NCI-H1092 (cell line): ENCODE measurements around the gene PLEKHG1.

Source experiments
- DNase-seq: peaks from one replicate; lab custom pipeline; 2025; lab: John Stamatoyannopoulos, UW

PLEKHG1 gene

GRCh38 chr6:150599199-150600009 is at the start of gene PLEKHG1:
TSS of gene PLEKHG1 (plus strand) at chr6:150599885. CDS start at chr6:150733682, 133,797 bp downstream.
- no peak for DNase-seq

GRCh38 chr6:150550244-150550643 is 49.4 kb upstream of the PLEKHG1 start:
- no peak for DNase-seq

GRCh38 chr6:150557043-150557599 is 42.6 kb upstream of the PLEKHG1 start:
- DNase-seq: no peak

GRCh38 chr6:150560004-150560883 is 39.4 kb upstream of the PLEKHG1 start:
- no peak for DNase-seq

GRCh38 chr6:150560884-150561219 is 38.8 kb upstream of the PLEKHG1 start:
- DNase-seq: no peak

GRCh38 chr6:150565945-150566344 is 33.7 kb upstream of the PLEKHG1 start:
- DNase-seq: no peak

- no peak for DNase-seq
These were observed 33.2 kb upstream of the PLEKHG1 start for GRCh38 chr6:150566486-150566885.

GRCh38 chr6:150567380-150567779 is 32.3 kb upstream of the PLEKHG1 start:
- no peak for DNase-seq

GRCh38 chr6:150567823-150568383 is 31.8 kb upstream of the PLEKHG1 start:
- DNase-seq: no peak

- no peak for DNase-seq
These were observed 31.1 kb upstream of the PLEKHG1 start for GRCh38 chr6:150568560-150568959.

GRCh38 chr6:150569161-150569560 is 30.5 kb upstream of the PLEKHG1 start:
- DNase-seq: no peak

GRCh38 chr6:150573041-150573681 is 26.5 kb upstream of the PLEKHG1 start:
- no peak for DNase-seq

GRCh38 chr6:150575836-150576235 is 23.8 kb upstream of the PLEKHG1 start:
- no peak for DNase-seq

- DNase-seq: no peak
These were observed 22.9 kb upstream of the PLEKHG1 start for GRCh38 chr6:150576651-150577226.

- no peak for DNase-seq
These were observed 20.1 kb upstream of the PLEKHG1 start for GRCh38 chr6:150579611-150580010.

GRCh38 chr6:150580489-150580888 is 19.2 kb upstream of the PLEKHG1 start:
- no peak for DNase-seq

GRCh38 chr6:150584065-150584464 is 15.6 kb upstream of the PLEKHG1 start:
- no peak for DNase-seq

- DNase-seq: no peak
These were observed 15.1 kb upstream of the PLEKHG1 start for GRCh38 chr6:150584596-150584995.

GRCh38 chr6:150586850-150587359 is 12.8 kb upstream of the PLEKHG1 start:
- no peak for DNase-seq

GRCh38 chr6:150587637-150588036 is 12.0 kb upstream of the PLEKHG1 start:
- DNase-seq: no peak

- DNase-seq: peak; percentile 2
These were observed 10.7 kb upstream of the PLEKHG1 start for GRCh38 chr6:150588888-150589499.
